ENCODE results near the gene COL4A2.

GRCh38 chr13:110408286-110408685, 101.2 kb downstream of the COL4A2 start:
- TF ChIP-seq CTCF (IDR thresholded peaks at IDR 0.05; ENCODE audit: low read length), result no peak
- TF ChIP-seq EZH2 (optimal IDR thresholded peaks at IDR 0.05; ENCODE audit: low read depth, low read length), result no peak
- no peak for TF ChIP-seq EZH2phosphoT487 (IDR thresholded peaks at IDR 0.05; ENCODE audit: low read length)

All from MM.1S (cell line).